ENCODE data around the gene RARB. TPM values are rescaled to one million over a fixed set of nuclear protein-coding genes. Genes with fewer than 3 reads are reported as not detected.

RARB gene
- total RNA-seq, 1 donor from 2014 or later, result 1.8 TPM

DNA sequence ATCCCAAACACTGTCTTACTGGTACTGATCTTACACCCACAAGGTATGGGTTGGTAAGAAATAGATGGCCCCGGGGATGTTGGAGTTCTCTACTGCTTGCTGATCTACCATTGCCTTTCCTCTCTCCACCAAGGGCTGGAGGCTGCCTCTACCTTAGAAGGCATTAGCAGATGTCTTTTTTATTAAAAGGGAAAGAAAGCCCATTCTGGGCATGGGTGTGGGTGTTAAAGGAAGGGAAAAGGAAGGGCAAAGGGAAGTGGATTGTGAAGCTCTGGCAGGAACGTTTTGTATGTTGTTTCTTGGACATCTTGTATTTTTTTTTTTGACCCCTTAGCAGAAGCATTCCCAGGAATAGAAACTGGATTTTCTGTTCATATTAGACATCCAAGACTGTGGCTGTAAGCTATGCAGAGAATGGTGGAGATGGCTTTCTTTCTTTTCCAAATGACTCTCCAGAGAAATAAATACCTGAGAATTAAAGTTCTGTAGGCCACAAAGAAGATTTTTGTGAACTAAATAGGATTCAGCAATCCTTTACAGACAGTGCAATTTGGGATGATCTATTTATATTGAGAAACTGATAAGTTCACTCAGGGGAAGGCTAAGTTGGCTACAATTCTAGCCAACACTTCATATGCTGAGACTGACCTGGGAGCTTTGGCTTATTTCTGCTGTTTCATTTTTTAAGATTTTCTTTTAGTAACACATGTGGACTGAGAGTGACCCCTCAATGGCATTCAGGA, 127.8 kb downstream of the RARB start:
- H3K4me3 Mint-ChIP-seq, result no peak overlapping the region
- DNase-seq (ENCODE audit: low spot score), result no peak
- Histone ChIP-seq H3K9ac (no peak overlapping the region), H3K36me3 (no peaks in the 10 kb centered on the region), H3K27me3 (no peaks in the 10 kb centered on the region), H4K20me1 (ENCODE audit: low read depth) (no peaks in the 10 kb centered on the region), H3K4me3 (no peak overlapping the region), H2AFZ (replicated peaks) (no peak overlapping the region), H3K9me3 (ENCODE audit: low read depth) (no peaks in the 10 kb centered on the region), H3K27ac (no peak overlapping the region), H3F3A (ENCODE audit: low read depth) (no peaks in the 10 kb centered on the region), H3K79me2 (ENCODE audit: low read depth) (no peaks in the 10 kb centered on the region), H3K4me2 (no peak overlapping the region), H3K4me1 (no peaks in the 10 kb centered on the region)
- TF ChIP-seq EZH2 (IDR thresholded peaks at IDR 0.05) (no peak), EZH2phosphoT487 (IDR thresholded peaks at IDR 0.05) (no peak)
- TF ChIP-seq, protein P1, sequence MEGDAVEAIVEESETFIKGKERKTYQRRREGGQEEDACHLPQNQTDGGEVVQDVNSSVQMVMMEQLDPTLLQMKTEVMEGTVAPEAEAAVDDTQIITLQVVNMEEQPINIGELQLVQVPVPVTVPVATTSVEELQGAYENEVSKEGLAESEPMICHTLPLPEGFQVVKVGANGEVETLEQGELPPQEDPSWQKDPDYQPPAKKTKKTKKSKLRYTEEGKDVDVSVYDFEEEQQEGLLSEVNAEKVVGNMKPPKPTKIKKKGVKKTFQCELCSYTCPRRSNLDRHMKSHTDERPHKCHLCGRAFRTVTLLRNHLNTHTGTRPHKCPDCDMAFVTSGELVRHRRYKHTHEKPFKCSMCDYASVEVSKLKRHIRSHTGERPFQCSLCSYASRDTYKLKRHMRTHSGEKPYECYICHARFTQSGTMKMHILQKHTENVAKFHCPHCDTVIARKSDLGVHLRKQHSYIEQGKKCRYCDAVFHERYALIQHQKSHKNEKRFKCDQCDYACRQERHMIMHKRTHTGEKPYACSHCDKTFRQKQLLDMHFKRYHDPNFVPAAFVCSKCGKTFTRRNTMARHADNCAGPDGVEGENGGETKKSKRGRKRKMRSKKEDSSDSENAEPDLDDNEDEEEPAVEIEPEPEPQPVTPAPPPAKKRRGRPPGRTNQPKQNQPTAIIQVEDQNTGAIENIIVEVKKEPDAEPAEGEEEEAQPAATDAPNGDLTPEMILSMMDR (IDR thresholded peaks at IDR 0.05), result no peak
- no peaks in the 10 kb centered on the region for H3K9me3 Mint-ChIP-seq
- H3K27ac Mint-ChIP-seq, result no peak overlapping the region
- H3K36me3 Mint-ChIP-seq, result no peaks in the 10 kb centered on the region
- peaks cover 2% of the 10 kb centered on the region for H3K27me3 Mint-ChIP-seq (ENCODE audit: insufficient read depth, low read depth)
- H3K4me1 Mint-ChIP-seq, result no peaks in the 10 kb centered on the region

DNA sequence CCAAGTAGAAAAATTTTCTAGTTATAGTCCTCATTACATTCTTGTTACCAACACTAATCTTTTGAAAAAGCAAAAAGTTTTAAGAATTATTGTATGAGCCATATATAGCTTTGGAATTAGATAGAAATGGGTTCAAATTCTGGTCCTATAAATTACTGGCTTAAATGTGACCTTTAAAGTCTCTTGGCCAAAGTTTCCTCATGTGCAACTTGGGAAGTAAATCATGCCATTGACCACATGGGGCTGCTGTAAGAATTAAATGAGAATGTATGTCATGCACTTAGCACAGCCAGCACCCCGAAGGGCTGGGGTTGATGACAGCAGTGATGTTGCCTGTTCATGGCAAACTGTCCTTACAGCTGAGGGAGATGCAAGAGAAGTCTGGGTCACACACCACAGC, 128.4 kb downstream of the RARB start:
- Histone ChIP-seq H3K4me3 (no peak overlapping the region), H3K9me3 (ENCODE audit: low read depth) (no peaks in the 10 kb centered on the region), H3K36me3 (no peaks in the 10 kb centered on the region), H3K4me1 (no peaks in the 10 kb centered on the region), H3K9ac (no peak overlapping the region), H3K27ac (no peak overlapping the region), H3K79me2 (ENCODE audit: low read depth) (no peaks in the 10 kb centered on the region), H3K4me2 (no peak overlapping the region), H3F3A (ENCODE audit: low read depth) (no peaks in the 10 kb centered on the region), H3K27me3 (no peaks in the 10 kb centered on the region), H4K20me1 (ENCODE audit: low read depth) (no peaks in the 10 kb centered on the region), H2AFZ (replicated peaks) (no peak overlapping the region)
- Mint-ChIP-seq H3K4me3 (no peak overlapping the region), H3K27ac (no peak overlapping the region), H3K9me3 (no peaks in the 10 kb centered on the region), H3K4me1 (no peaks in the 10 kb centered on the region), H3K27me3 (ENCODE audit: insufficient read depth, low read depth) (peaks cover 2% of the 10 kb centered on the region), H3K36me3 (no peaks in the 10 kb centered on the region)
- no peak for DNase-seq (ENCODE audit: low spot score)
- TF ChIP-seq, protein P1 (IDR thresholded peaks at IDR 0.05), result no peak
- no peak for TF ChIP-seq EZH2 (IDR thresholded peaks at IDR 0.05)
- no peak for TF ChIP-seq EZH2phosphoT487 (IDR thresholded peaks at IDR 0.05)

DNA sequence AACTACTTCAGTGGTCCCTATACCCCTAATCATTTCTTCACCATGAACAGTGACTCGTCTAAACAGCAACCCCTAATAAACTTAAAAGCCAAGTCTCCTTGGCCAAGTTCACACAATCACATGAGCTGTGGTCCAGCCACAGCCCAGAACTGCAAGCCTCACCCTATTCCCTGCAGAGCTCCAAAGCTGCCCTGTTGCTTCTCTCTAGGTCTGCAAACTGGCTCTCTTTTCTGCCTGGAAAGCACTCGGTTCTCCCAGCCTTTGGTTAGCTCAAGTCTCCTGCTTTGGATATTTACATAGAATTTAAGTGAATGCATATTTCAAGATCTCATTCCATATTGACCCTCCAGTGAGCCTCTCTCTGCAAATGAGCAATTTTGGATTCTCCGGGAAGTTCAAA, 129.6 kb downstream of the RARB start:
- Histone ChIP-seq H3K4me3 (no peak overlapping the region), H3K9ac (no peak overlapping the region), H3K4me1 (no peaks in the 10 kb centered on the region), H2AFZ (replicated peaks) (no peak overlapping the region), H3K36me3 (no peaks in the 10 kb centered on the region), H3K79me2 (ENCODE audit: low read depth) (no peaks in the 10 kb centered on the region), H3K27ac (no peak overlapping the region), H4K20me1 (ENCODE audit: low read depth) (no peaks in the 10 kb centered on the region), H3F3A (ENCODE audit: low read depth) (no peaks in the 10 kb centered on the region), H3K27me3 (no peaks in the 10 kb centered on the region), H3K4me2 (no peak overlapping the region), H3K9me3 (ENCODE audit: low read depth) (no peaks in the 10 kb centered on the region)
- H3K4me3 Mint-ChIP-seq, result no peak overlapping the region
- DNase-seq (ENCODE audit: low spot score), result no peak
- no peak overlapping the region for H3K27ac Mint-ChIP-seq
- no peaks in the 10 kb centered on the region for H3K4me1 Mint-ChIP-seq
- TF ChIP-seq EZH2phosphoT487 (IDR thresholded peaks at IDR 0.05), result no peak
- TF ChIP-seq, protein P1 (IDR thresholded peaks at IDR 0.05), result no peak
- TF ChIP-seq EZH2 (IDR thresholded peaks at IDR 0.05), result no peak
- H3K9me3 Mint-ChIP-seq, result no peaks in the 10 kb centered on the region
- no peaks in the 10 kb centered on the region for H3K27me3 Mint-ChIP-seq (ENCODE audit: insufficient read depth, low read depth)
- H3K36me3 Mint-ChIP-seq, result no peaks in the 10 kb centered on the region
